Cardiac atrium fibroblast (primary cell): Measurements from ENCODE around the gene CRP. TPM values are rescaled to one million over a fixed set of nuclear protein-coding genes. Genes with fewer than 3 reads are reported as not detected.

ENCODE experiments used
- total RNA-seq: library from RNA; depleted of rRNA; stranded (reverse); fragments of >200 nt; gene quantifications from 2 replicates; pipeline ENCODE4 v1.2.3, GENCODE V29; 2015

The CRP gene
- not detected in 2 replicates for total RNA-seq

DNA sequence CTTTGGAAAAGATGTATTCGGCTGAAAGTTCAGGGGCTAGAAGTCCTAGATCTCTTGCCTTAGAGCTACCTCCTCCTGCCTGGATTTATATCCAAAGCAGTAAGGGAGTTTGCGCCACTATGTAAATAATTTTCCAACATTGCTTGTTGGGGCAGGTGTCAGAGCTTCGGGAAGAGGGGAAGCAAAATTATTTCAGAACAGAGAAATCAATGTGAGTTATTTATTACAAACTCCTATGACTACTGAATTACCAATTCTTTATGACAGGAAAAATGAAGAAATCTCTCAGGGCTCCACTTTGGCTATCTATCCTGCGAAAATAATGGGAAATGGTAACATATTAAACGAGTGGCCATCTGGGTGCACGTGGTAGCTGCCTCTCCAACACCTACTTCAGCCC is at the start of gene CRP:
CRP (minus strand) TSS at position 61 of the 400 bp plus-strand sequence. CDS start 104 bp downstream, outside the sequence.

Other genes starting within 250 kb of the CRP start
- not detected in 2 replicates for gene OR10J5, start 178.6 kb downstream of the CRP start, total RNA-seq
- not detected in 2 replicates for gene APCS, start 126.8 kb downstream of the CRP start, total RNA-seq
- gene DUSP23, start 66.4 kb upstream of the CRP start, total RNA-seq = 48.0 and 53.8 TPM in 2 replicates
- gene FCRL6, start 87.8 kb upstream of the CRP start, total RNA-seq = not detected in 2 replicates
- not detected in 2 replicates for gene SLAMF8, start 112.3 kb upstream of the CRP start, total RNA-seq
- gene VSIG8, start 148.1 kb upstream of the CRP start, total RNA-seq = not detected in 2 replicates
- gene CFAP45, start 185.6 kb upstream of the CRP start, total RNA-seq = not detected in 2 replicates
- 446 and 509 TPM in 2 replicates for gene TAGLN2, start 210.9 kb upstream of the CRP start, total RNA-seq
- 0.16 TPM in 1 of 2 replicates, not detected in the other for gene IGSF9, start 231.0 kb upstream of the CRP start, total RNA-seq
- not detected in 2 replicates for gene SLAMF9, start 239.6 kb upstream of the CRP start, total RNA-seq